Hepatocyte (in vitro differentiated cells): ENCODE measurements around the gene CENPB.

ENCODE experiments used
- CTCF ChIP-seq: fragments of 200-600 bp; sonication (generic); IDR thresholded peaks from 2 replicates; pipeline ENCODE4 v1.5.1; 2016; ENCODE audit warnings: antibody characterized with exemption, mild to moderate bottlenecking; ENCODE audit not compliant: poor library complexity
- EZH2 ChIP-seq: fragments of 200-600 bp; sonication (generic); IDR thresholded peaks from 2 replicates; pipeline ENCODE4 v1.6.1; 2016; ENCODE audit warnings: antibody characterized with exemption, mild to moderate bottlenecking, borderline replicate concordance

- no peak for TF ChIP-seq CTCF
- no peak for TF ChIP-seq EZH2
These were observed 1.1 kb downstream of the CENPB start for GRCh38 chr20:3785240-3786125.
